Measurements from ENCODE around the gene INSIG1. TPM values are rescaled to one million over a fixed set of nuclear protein-coding genes. Genes with fewer than 3 reads are reported as not detected.
A peak's percentile ranks its signal among the peaks of the same experiment; 100 is the strongest.

INSIG1 gene
- total RNA-seq, 1 donor: 79.6 TPM

DNA sequence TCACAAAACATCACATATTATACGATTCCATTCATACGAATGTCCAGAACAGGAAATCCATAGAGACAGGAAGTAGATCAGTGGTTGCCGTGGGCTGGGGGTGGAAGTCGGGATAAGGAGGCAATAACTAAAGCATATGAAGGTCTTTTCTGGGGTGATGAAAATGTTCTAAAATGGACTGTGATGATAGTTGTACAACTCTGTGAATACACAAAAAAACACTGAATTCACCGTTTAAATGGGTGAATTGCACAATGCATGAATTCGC, 3.2 kb upstream of the INSIG1 start:
- H3K4me3 ChIP-seq (ENCODE audit: low read depth, low read length): no peak overlapping the region
- TF ChIP-seq, protein P1, sequence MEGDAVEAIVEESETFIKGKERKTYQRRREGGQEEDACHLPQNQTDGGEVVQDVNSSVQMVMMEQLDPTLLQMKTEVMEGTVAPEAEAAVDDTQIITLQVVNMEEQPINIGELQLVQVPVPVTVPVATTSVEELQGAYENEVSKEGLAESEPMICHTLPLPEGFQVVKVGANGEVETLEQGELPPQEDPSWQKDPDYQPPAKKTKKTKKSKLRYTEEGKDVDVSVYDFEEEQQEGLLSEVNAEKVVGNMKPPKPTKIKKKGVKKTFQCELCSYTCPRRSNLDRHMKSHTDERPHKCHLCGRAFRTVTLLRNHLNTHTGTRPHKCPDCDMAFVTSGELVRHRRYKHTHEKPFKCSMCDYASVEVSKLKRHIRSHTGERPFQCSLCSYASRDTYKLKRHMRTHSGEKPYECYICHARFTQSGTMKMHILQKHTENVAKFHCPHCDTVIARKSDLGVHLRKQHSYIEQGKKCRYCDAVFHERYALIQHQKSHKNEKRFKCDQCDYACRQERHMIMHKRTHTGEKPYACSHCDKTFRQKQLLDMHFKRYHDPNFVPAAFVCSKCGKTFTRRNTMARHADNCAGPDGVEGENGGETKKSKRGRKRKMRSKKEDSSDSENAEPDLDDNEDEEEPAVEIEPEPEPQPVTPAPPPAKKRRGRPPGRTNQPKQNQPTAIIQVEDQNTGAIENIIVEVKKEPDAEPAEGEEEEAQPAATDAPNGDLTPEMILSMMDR (IDR thresholded peaks at IDR 0.05; ENCODE audit: insufficient read depth, low read length): no peak
- DNase-seq (ENCODE audit: low read depth): no peak

DNA sequence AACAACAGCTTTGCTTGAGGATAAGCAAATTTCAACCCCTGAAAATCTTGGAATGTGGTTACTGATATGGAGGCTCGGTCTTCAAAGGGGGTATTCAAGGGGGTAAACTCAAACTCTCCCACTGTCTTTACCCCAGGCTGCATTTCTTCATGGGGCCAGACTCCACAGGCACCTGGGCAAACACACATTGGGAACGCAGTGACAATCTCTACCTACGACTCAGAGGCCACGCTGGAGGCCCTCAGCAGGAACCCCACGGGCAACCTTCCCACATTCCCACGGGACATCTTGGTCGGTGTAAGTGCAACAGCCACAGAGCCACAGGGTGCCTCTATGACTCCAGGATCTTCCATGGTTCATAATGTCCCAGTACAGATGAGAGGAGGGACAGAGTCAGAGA, 2.2 kb upstream of the INSIG1 start:
- DNase-seq (ENCODE audit: low read depth): no peak
- H3K4me3 ChIP-seq (ENCODE audit: low read depth, low read length): no peak overlapping the region
- TF ChIP-seq, protein P1 (IDR thresholded peaks at IDR 0.05; ENCODE audit: insufficient read depth, low read length): no peak

DNA sequence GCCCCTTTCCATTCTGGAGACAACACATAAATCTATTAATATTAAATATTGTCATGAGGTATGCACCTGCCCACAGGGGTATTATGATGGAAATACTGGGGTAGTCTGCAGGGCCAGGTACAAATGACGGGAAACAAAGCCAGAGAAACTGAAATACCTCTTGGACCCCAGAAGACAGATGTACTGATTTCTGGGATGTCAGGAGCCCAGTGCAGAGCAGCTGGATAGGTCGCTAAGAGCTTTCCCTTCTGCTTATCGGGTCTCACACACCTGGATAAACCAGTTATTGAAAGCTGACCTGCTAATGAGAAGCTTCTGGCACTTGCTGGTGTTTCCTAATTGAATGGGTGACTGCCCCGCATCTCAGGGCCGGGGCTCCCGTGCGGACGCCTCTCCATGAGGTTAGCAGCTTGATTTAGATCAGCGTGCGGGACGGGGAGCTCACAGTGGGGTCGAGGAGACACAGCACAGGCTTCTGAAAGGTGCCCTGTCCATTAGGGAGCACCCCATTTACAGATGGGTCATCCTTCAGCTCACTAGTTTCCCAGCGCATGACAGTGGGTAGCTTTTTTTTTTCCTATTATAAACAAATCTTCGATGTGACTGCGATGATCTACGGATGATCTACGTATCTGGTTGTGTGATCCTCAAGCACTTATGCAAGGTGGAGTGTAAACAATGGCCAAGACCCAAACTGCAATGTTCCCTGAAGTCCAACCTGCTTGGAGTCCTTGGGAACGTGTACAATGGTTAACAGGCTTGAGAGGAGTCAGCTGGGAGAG, 1.5 kb upstream of the INSIG1 start:
- peak overlapping the region; percentile 71 for H3K4me3 ChIP-seq (ENCODE audit: low read depth, low read length)
- peak; percentile 24 for DNase-seq (ENCODE audit: low read depth)
- TF ChIP-seq, protein P1 (IDR thresholded peaks at IDR 0.05; ENCODE audit: insufficient read depth, low read length): no peak

DNA sequence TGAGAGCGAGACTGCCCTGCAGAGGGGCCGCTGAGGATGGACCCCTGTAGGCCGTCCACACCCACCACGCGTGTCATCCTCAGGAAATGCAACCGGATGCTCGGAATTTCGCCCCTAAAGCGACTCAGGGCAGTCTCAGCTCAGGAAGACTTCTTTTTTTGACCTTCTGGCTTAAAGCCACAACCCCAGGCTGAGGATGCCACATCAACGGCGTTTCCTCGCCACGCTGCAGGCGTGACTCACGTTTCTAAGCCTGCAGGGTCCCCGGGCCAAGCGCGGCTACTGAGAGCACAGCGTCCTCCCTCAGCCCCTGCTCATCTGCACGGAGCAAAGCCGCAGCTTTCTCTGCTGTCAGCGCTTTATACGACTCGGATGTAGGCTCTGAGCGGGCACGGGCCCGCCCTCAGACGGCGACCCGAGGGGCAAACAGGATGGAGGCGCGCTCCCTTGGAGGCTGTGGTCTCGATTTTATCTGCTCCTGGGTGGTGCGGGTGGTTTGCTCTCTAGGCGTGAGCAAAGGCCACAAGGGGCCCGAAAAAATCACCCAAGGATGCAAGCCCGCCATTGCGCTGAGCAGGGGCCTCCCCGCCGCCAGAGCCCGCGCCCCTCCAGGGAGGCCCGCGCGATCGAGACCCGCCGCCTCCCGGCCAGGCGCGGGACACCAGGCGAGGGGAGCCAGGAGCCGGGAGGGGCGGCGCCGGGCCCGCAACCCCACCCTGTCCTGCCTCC, 726 bp upstream of the INSIG1 start:
- H3K4me3 ChIP-seq (ENCODE audit: low read depth, low read length): peak overlapping the region; percentile 71
- peak; percentile 73 for DNase-seq (ENCODE audit: low read depth)
- TF ChIP-seq, protein P1 (IDR thresholded peaks at IDR 0.05; ENCODE audit: insufficient read depth, low read length): peak; percentile 41

DNA sequence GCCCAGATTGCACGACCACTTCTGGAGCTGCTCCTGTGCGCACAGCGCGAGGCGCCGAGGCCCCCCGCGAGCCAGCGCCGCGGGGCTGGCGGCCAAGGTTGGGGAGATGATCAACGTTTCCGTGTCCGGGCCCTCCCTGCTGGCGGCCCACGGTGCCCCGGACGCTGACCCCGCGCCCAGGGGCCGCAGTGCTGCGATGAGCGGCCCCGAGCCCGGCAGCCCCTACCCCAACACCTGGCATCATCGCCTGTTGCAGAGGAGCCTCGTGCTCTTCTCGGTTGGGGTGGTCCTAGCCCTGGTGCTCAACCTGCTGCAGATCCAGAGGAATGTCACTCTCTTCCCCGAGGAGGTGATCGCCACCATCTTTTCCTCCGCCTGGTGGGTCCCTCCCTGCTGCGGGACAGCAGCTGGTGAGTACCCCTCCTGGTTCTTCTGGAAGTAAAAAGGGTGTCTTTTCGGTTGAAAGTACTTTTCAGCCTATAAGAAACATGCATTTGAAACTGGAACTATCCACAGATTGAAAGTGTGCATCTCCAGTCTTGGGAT, 683 bp downstream of the INSIG1 start:
- no peak for DNase-seq (ENCODE audit: low read depth)
- TF ChIP-seq, protein P1 (IDR thresholded peaks at IDR 0.05; ENCODE audit: insufficient read depth, low read length): no peak
- H3K4me3 ChIP-seq (ENCODE audit: low read depth, low read length): peak overlapping the region; percentile 79

DNA sequence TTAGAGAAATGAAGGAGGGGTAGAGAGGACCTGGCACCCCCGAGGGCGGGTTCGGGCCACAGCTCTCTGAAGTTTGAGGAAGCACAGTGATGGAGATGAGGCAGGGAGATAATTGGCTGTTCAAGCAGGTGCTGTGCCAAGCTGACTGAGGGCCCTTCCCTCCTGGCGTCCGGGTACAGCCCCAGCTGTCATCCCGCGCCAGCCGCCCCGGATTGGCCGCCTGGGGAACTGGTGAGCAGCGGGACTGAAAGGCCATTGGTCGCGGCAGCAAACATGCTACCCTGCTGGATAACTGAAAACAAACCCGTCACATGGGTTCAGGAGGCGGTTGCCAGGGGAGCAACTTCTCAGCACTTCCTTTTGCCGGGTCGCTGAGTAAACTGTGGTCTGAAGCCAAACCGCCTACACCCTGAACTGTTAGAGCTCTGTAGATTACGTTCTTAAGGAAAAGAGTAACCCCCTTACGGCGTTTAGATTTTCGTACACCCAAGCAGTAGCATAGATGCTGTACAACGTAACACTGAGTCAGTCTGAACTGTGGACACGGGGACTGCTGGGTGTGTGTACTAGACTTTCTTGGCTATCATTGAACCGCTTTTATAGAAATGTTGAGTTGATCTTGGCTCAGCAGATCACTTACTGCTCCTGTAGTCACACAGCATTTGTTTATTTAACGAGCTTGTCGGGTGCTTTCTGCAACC, 1.3 kb downstream of the INSIG1 start:
- H3K4me3 ChIP-seq (ENCODE audit: low read depth, low read length): peak overlapping the region; percentile 79
- TF ChIP-seq, protein P1 (IDR thresholded peaks at IDR 0.05; ENCODE audit: insufficient read depth, low read length): peak; percentile 2
- peak; percentile 97 for DNase-seq (ENCODE audit: low read depth)
